Stimulated activated CD4-positive, alpha-beta T cell treated with anti-CD3 and anti-CD28 coated beads, Interleukin-12 subunit alpha, Interleukin-12 subunit beta, amount 100 ng/mL, for 24 hours (primary cell): Measurements from ENCODE around the gene VMAC.

Experiments
- DNase-seq, 2 experiments: peaks; one replicate each; pipeline ENCODE4 v3.0.0-alpha.2; 2020; ENCODE audit warnings: low read depth in 2 of 2

Gene VMAC

DNA sequence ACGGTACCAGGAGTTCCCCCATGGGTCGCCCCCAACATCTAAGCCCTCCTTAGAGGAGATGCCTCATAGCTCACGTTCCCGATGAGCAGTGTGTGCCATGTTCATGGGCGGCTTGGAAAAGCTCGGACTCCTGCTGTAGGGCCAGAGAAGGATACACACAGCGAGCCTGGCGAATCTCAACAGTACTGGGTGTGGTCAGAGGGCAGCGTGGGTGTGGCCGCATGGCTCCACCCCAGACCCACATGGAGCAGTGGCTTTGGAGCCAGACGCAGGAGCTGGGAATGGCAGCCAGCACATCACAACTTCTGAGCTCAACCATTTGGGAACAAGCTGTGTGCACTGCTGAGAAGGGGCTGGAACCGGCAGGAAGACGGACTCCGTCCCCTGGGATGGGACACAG lies 25.0 kb downstream of the VMAC start:
- DNase-seq, result no peak

GRCh38 chr19:5931251-5931650 lies 26.6 kb downstream of the VMAC start:
- no peak for DNase-seq

DNA sequence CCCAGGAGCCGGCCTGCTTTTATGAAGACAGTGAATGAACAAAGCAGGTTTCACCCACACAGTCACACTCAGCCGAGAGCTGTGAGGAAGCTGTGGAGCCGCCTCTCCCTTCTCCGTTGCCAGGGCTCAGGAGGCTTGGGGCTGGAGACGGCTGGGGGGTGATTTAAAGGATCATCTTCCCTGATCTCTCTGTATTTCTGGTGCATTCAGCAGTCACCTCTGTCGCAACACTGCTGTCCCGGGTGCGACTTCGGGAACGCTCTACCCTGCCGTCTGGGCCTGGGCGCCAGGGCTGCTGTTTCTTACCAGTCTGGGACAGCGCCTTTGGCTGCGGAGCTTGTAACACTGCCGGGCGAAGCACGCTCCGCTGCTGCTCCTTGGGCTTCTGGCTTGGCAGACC lies 27.5 kb downstream of the VMAC start:
- no peak for DNase-seq

GRCh38 chr19:5932609-5933262 lies 28.1 kb downstream of the VMAC start:
- no peak for DNase-seq

- no peak for DNase-seq
Observed at GRCh38 chr19:5933391-5934068, 28.9 kb downstream of the VMAC start.

DNA sequence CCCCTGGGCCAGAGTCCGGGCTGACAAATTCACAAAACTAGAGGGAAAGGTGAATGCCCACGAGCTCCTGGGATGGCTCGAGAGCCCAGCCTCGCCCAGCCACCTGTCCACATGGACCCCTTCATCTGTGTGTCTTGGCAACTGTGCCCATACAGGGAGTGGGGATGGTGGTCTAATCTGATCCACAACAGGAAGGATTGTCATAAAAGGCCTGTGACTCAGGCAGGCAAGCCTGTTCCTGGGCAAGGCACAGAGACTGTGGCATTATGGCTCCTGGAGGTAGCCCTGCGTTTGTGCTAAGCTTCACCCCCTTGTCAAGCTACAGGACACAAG lies 29.4 kb downstream of the VMAC start:
- no peak for DNase-seq

DNA sequence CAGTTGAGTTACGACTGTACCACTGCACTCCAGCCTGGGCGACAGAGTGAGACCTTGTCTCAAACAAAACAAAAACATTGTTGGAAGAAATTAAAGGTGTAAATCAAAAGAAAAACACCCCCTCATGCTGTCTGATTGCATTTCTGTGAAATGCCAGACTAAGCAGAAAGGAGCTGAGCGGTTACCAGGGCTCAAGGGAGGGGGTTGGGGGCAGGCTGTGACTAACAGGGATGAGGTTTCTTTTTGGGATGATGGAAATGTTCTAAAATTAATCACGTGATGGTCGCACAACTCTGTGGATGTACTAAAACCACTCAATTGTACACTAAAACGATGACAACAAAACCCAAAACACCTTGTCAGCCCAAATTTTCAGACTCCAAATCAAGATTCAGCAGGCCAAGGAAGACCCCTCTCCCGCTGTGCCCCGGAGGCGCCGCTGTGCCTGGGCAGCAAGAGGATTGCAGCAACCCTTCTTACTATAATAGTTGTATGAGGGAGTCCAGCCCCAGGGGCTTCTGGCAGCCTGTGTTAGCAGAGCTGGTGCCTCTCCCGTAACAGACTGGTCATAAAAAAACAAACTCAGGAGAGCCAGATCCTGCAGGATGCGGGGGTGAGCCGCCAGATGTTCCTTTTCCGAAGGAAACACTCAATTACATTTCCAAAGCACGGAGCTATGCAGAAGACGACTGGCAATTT lies 30.3 kb downstream of the VMAC start:
- DNase-seq, result no peak

DNA sequence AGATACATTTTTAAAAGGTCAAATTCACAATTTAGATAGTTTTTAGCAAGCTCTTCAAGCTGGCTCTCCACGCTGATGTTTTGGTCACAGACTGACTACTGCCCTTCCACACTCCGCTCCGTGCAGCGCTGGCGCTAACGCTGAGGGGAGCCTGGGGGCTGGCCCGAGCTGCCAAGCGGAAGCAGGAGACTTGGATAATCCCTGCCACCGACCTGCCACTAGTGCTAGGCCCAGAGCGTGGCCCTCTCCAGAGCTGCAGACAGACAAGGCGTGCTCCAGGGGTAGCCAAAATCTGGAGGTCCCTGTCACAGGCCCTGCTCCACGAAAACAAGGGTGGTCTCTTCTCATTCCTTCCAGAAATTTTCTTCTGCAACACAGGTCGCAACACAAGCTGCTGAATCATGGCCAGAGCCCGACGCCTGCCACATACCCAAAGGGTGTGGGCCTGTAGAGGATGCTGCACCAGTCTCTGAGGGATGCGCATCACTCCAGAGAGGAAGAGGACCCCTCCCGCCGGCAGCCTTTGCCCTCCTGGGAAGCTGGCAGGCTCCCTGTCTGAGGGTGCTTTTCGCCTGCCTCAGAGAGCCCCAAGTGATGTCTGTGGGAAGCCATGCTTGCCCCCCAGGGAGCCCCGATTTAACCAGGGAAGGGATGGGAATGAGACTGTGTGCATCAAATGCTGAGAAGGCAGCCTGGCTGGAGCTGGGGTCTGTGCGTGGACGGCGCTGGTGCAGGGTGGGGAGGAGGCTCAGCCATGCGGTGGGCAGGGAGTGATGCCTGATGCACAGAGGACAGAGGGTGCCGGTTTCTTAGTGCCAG lies 31.0 kb downstream of the VMAC start:
- DNase-seq, result no peak

DNA sequence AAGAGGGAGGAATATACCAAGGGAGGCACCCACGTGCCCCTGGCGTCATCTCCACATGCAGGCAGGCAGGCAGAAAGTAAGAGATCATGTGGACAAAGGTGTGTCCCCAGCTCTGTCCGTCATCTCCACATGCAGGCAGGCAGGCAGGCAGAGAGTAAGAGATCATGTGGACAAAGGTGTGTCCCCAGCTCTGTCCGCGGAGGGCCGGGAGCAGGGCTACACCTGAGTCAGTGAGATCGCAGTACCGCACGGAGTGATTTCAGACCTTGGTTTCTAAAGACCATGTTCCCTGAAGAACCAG lies 31.6 kb downstream of the VMAC start:
- no peak for DNase-seq

- DNase-seq, result no peak
Observed at GRCh38 chr19:5937550-5937949, 32.9 kb downstream of the VMAC start.

GRCh38 chr19:5940260-5941208 lies 35.9 kb downstream of the VMAC start:
- DNase-seq, result no peak

DNA sequence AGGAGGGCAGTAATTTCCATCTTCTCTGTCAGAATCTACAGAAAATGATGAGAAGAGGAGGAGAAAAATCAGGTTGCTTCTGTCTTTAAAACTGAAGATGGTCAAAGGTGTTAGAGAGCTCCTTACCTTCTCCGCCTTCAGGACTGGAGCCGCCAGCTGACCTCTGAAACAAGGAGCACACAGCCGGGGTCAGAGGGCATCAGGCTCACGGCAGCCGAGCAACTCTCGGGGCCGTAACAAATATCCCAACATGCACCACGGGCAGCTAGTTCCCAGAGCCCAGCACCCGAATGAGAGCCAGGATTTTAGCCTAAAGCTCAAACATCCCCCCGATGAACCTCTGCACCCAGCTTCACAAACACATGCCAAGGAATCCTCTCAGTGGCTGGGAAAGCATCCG lies 37.0 kb downstream of the VMAC start:
- no peak for DNase-seq

DNA sequence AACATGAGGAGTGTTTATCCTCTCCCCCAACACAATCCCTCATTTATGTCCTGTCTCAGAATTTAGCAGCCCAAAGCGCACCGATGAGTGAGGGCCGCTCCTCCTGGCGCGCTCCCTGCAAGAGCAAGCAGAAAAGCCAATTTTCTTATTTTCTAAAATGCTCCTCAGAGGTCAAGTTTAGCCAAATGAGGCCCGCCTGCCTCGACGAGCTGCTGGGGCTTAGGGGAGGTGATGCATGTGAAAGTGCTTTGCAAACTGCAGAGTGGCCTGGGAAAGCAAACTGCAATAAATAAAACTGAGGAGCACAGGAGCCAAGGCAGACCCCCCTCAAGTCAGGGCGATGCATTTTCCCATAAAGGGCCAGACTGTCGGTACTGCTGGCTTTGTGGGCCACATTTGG lies 38.4 kb downstream of the VMAC start:
- DNase-seq, result no peak

- no peak for DNase-seq
Observed at GRCh38 chr19:5943623-5944022, 39.0 kb downstream of the VMAC start.

GRCh38 chr19:5947435-5947834 lies 42.8 kb downstream of the VMAC start:
- DNase-seq, result no peak

- no peak for DNase-seq
Observed at GRCh38 chr19:5948752-5949564, 44.3 kb downstream of the VMAC start.

DNA sequence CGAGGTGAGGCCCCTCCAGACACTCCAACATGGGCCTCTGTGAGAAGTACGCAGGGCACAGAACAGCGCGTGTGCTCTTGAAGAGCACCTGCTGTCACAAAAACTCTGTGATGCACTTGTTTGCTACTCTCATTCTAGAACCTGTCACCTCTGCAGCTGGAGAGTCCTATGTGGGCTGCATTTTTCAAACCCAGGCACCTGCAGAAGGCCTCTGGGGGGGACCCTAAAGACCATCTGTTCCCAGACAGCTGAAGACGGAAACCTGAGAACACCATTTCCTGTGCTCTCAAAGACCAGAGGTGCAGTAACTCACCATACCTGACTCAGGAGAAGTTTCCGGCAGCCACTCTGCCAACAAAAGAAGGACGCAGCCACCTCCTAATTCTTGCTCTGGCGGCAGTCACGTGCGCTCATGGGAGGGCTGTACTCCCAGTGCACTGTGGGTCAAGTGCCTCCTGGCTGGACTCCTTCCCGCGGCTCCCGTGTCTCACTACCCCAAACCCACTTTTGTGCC lies 45.2 kb downstream of the VMAC start:
- DNase-seq, result no peak

DNA sequence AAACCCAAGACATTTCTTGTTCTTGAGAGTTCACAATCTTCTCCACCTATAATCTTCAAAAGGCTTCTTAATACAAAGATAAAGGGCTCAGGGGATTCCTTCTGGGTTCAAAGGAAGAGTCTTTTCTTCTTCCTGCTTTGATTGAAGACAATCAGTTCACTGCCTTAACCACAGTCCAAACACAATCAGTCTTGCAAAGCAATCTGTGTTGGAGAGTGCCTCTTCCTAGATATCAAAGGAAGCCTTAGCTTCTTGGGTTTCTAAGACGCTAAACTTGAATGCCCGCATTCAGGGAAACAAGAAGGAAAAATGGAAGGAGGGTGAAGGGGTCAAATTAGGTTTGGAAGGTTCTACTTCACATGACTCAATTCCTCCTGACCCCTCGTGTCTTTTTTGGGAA lies 46.1 kb downstream of the VMAC start:
- no peak for DNase-seq

DNA sequence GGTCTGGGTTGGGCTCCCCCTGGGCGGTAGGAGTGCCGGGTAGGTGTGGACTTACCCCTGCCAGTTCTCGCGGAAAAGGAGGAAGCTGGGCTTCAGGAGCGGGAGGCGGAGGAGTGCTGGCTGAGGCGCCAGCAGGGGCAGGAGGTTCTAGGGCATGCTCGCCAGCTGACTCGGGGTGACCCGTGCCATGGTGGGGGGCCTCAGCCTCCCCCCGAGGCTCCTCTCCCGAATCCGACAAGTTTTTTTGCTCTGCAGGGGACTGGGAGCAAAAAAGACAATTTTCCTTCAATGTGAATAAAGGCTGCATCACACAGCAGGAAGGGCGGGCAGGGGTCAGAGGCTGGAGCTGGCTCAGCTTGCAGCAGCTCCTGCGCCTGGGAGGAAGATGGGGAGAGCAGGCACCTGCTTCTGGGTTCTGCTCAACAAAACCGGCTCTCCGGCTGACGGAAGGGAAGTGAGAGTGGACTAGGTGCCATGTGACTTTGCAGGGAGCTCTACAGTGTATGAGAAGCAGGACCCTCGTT lies 46.7 kb downstream of the VMAC start:
- DNase-seq, result no peak
